GM23338 (cell line): ENCODE results near the gene DUXA.

Experiments used
- CREB1 ChIP-seq: fragments of 250-450 bp; sonication (Bioruptor Pico); IDR thresholded peaks from 2 replicates; pipeline ENCODE4 v1.5.0; 2020; ENCODE audit warnings: low read depth, mild to moderate bottlenecking, moderate library complexity
- EZH2 ChIP-seq: fragments of 200-600 bp; sonication (generic); IDR thresholded peaks from one replicate; pipeline ENCODE4 v1.8.0; 2017; ENCODE audit warnings: antibody characterized with exemption, mild to moderate bottlenecking, low read depth; ENCODE audit not compliant: unreplicated experiment
- EZH2phosphoT487 ChIP-seq: fragments of 200-600 bp; sonication (generic); IDR thresholded peaks from one replicate; pipeline ENCODE4 v1.8.1; 2018; ENCODE audit warnings: antibody characterized with exemption; ENCODE audit not compliant: unreplicated experiment
- JUNB ChIP-seq: IDR thresholded peaks from one replicate; pipeline ENCODE4 v1.6.1; 2016; ENCODE audit warnings: antibody characterized with exemption; ENCODE audit not compliant: unreplicated experiment
- NANOG ChIP-seq: IDR thresholded peaks from 2 replicates; pipeline ENCODE4 v1.6.1; 2016; ENCODE audit warnings: antibody characterized with exemption, borderline replicate concordance
- POLR2AphosphoS5 ChIP-seq: IDR thresholded peaks from 2 replicates; pipeline ENCODE4 v1.6.1; 2016; ENCODE audit warnings: antibody characterized with exemption, low read depth
- STAT1 ChIP-seq: IDR thresholded peaks from one replicate; pipeline ENCODE4 v1.6.1; 2016; ENCODE audit warnings: antibody characterized with exemption; ENCODE audit not compliant: unreplicated experiment
- ZNF114 ChIP-seq: fragments of 250-450 bp; sonication (Bioruptor Pico); IDR thresholded peaks from 2 replicates; pipeline ENCODE4 v1.5.0; 2020; ENCODE audit warnings: mild to moderate bottlenecking, moderate library complexity
- ZNF331 ChIP-seq: fragments of 250-450 bp; sonication (Bioruptor Pico); IDR thresholded peaks from 2 replicates; pipeline ENCODE4 v1.5.0; 2020; ENCODE audit warnings: low read depth, mild to moderate bottlenecking, moderate library complexity
- TF ChIP-seq, protein P1 (sequence below), 2 experiments: fragments of 200-600 bp in 1 of 2; sonication (generic) in 1 of 2; conservative IDR thresholded peaks; 2 replicates each; pipeline versions ENCODE4 v1.5.1 to v1.6.1; 2016 to 2017; ENCODE audit warnings: antibody characterized with exemption in 2 of 2, low read depth in 2 of 2, mild to moderate bottlenecking in 2 of 2, moderate library complexity in 1 of 2
- TF ChIP-seq, protein P2 (sequence below): IDR thresholded peaks from one replicate; pipeline ENCODE4 v1.6.1; 2018; ENCODE audit warnings: antibody characterized with exemption; ENCODE audit not compliant: unreplicated experiment
- TF ChIP-seq, protein P3 (sequence below): fragments of 250-450 bp; sonication (Bioruptor Pico); IDR thresholded peaks from 2 replicates; pipeline ENCODE4 v1.5.0; 2020; ENCODE audit warnings: mild to moderate bottlenecking, moderate library complexity
- TF ChIP-seq, protein P4 (sequence below): IDR thresholded peaks from 2 replicates; pipeline ENCODE4 v1.6.1; 2016; ENCODE audit warnings: antibody characterized with exemption

- TF ChIP-seq, protein P1, sequence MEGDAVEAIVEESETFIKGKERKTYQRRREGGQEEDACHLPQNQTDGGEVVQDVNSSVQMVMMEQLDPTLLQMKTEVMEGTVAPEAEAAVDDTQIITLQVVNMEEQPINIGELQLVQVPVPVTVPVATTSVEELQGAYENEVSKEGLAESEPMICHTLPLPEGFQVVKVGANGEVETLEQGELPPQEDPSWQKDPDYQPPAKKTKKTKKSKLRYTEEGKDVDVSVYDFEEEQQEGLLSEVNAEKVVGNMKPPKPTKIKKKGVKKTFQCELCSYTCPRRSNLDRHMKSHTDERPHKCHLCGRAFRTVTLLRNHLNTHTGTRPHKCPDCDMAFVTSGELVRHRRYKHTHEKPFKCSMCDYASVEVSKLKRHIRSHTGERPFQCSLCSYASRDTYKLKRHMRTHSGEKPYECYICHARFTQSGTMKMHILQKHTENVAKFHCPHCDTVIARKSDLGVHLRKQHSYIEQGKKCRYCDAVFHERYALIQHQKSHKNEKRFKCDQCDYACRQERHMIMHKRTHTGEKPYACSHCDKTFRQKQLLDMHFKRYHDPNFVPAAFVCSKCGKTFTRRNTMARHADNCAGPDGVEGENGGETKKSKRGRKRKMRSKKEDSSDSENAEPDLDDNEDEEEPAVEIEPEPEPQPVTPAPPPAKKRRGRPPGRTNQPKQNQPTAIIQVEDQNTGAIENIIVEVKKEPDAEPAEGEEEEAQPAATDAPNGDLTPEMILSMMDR (conservative IDR thresholded peaks at IDR 0.05; ENCODE audit: low read depth in 2 of 2) = no peak
- TF ChIP-seq POLR2AphosphoS5 = no peak
- no peak for TF ChIP-seq EZH2phosphoT487
- TF ChIP-seq JUNB = no peak
- TF ChIP-seq, protein P2, sequence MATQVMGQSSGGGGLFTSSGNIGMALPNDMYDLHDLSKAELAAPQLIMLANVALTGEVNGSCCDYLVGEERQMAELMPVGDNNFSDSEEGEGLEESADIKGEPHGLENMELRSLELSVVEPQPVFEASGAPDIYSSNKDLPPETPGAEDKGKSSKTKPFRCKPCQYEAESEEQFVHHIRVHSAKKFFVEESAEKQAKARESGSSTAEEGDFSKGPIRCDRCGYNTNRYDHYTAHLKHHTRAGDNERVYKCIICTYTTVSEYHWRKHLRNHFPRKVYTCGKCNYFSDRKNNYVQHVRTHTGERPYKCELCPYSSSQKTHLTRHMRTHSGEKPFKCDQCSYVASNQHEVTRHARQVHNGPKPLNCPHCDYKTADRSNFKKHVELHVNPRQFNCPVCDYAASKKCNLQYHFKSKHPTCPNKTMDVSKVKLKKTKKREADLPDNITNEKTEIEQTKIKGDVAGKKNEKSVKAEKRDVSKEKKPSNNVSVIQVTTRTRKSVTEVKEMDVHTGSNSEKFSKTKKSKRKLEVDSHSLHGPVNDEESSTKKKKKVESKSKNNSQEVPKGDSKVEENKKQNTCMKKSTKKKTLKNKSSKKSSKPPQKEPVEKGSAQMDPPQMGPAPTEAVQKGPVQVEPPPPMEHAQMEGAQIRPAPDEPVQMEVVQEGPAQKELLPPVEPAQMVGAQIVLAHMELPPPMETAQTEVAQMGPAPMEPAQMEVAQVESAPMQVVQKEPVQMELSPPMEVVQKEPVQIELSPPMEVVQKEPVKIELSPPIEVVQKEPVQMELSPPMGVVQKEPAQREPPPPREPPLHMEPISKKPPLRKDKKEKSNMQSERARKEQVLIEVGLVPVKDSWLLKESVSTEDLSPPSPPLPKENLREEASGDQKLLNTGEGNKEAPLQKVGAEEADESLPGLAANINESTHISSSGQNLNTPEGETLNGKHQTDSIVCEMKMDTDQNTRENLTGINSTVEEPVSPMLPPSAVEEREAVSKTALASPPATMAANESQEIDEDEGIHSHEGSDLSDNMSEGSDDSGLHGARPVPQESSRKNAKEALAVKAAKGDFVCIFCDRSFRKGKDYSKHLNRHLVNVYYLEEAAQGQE = no peak
- no peak for TF ChIP-seq EZH2
- TF ChIP-seq NANOG = no peak
- no peak for TF ChIP-seq CREB1 (CRISPR knock-in tag)
- no peak for TF ChIP-seq ZNF114 (CRISPR knock-in tag)
- TF ChIP-seq, protein P3, sequence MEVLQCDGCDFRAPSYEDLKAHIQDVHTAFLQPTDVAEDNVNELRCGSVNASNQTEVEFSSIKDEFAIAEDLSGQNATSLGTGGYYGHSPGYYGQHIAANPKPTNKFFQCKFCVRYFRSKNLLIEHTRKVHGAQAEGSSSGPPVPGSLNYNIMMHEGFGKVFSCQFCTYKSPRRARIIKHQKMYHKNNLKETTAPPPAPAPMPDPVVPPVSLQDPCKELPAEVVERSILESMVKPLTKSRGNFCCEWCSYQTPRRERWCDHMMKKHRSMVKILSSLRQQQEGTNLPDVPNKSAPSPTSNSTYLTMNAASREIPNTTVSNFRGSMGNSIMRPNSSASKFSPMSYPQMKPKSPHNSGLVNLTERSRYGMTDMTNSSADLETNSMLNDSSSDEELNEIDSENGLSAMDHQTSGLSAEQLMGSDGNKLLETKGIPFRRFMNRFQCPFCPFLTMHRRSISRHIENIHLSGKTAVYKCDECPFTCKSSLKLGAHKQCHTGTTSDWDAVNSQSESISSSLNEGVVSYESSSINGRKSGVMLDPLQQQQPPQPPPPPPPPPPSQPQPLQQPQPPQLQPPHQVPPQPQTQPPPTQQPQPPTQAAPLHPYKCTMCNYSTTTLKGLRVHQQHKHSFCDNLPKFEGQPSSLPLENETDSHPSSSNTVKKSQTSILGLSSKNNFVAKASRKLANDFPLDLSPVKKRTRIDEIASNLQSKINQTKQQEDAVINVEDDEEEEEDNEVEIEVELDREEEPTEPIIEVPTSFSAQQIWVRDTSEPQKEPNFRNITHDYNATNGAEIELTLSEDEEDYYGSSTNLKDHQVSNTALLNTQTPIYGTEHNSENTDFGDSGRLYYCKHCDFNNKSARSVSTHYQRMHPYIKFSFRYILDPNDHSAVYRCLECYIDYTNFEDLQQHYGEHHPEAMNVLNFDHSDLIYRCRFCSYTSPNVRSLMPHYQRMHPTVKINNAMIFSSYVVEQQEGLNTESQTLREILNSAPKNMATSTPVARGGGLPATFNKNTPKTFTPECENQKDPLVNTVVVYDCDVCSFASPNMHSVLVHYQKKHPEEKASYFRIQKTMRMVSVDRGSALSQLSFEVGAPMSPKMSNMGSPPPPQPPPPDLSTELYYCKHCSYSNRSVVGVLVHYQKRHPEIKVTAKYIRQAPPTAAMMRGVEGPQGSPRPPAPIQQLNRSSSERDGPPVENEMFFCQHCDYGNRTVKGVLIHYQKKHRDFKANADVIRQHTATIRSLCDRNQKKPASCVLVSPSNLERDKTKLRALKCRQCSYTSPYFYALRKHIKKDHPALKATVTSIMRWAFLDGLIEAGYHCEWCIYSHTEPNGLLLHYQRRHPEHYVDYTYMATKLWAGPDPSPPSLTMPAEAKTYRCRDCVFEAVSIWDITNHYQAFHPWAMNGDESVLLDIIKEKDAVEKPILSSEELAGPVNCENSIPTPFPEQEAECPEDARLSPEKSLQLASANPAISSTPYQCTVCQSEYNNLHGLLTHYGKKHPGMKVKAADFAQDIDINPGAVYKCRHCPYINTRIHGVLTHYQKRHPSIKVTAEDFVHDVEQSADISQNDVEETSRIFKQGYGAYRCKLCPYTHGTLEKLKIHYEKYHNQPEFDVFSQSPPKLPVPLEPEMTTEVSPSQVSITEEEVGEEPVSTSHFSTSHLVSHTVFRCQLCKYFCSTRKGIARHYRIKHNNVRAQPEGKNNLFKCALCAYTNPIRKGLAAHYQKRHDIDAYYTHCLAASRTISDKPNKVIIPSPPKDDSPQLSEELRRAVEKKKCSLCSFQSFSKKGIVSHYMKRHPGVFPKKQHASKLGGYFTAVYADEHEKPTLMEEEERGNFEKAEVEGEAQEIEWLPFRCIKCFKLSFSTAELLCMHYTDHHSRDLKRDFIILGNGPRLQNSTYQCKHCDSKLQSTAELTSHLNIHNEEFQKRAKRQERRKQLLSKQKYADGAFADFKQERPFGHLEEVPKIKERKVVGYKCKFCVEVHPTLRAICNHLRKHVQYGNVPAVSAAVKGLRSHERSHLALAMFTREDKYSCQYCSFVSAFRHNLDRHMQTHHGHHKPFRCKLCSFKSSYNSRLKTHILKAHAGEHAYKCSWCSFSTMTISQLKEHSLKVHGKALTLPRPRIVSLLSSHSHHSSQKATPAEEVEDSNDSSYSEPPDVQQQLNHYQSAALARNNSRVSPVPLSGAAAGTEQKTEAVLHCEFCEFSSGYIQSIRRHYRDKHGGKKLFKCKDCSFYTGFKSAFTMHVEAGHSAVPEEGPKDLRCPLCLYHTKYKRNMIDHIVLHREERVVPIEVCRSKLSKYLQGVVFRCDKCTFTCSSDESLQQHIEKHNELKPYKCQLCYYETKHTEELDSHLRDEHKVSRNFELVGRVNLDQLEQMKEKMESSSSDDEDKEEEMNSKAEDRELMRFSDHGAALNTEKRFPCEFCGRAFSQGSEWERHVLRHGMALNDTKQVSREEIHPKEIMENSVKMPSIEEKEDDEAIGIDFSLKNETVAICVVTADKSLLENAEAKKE = no peak
- TF ChIP-seq, protein P4, sequence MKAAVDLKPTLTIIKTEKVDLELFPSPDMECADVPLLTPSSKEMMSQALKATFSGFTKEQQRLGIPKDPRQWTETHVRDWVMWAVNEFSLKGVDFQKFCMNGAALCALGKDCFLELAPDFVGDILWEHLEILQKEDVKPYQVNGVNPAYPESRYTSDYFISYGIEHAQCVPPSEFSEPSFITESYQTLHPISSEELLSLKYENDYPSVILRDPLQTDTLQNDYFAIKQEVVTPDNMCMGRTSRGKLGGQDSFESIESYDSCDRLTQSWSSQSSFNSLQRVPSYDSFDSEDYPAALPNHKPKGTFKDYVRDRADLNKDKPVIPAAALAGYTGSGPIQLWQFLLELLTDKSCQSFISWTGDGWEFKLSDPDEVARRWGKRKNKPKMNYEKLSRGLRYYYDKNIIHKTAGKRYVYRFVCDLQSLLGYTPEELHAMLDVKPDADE = no peak
- TF ChIP-seq ZNF331 (CRISPR knock-in tag) = no peak
- TF ChIP-seq STAT1 = no peak
These were observed 25.7 kb upstream of the DUXA start for GRCh38 chr19:57192993-57193392.
